ENCODE data around the gene SEM1. TPM values are rescaled to one million over a fixed set of nuclear protein-coding genes. Genes with fewer than 3 reads are reported as not detected.
"Not testable (repeated sequence)": the region's sequence is repeated elsewhere in the genome, so short reads cannot be mapped to it uniquely, and the experiment has no call there.

The SEM1 gene
- 32.6 TPM for total RNA-seq

- DNase-seq (ENCODE audit: low spot score) = peak; percentile 88
These were observed at the start of gene SEM1 for GRCh38 chr7:96709381-96710228. TSS of gene SEM1 (minus strand) at chr7:96709846. CDS start at chr7:96709763, 83 bp downstream.

- not testable (repeated sequence) for DNase-seq (ENCODE audit: low spot score)
These were observed 48.2 kb upstream of the SEM1 start for GRCh38 chr7:96757880-96758279.

GRCh38 chr7:96747418-96747940 is 37.8 kb upstream of the SEM1 start:
- no peak for DNase-seq (ENCODE audit: low spot score)

- DNase-seq (ENCODE audit: low spot score) = no peak
These were observed 30.5 kb upstream of the SEM1 start for GRCh38 chr7:96740130-96740529.

- no peak for DNase-seq (ENCODE audit: low spot score)
These were observed 30.0 kb upstream of the SEM1 start for GRCh38 chr7:96739609-96740008.

- DNase-seq (ENCODE audit: low spot score) = no peak
These were observed 29.5 kb upstream of the SEM1 start for GRCh38 chr7:96739167-96739566.

- no peak for DNase-seq (ENCODE audit: low spot score)
These were observed 29.1 kb upstream of the SEM1 start for GRCh38 chr7:96738705-96739104.

GRCh38 chr7:96737545-96738050 is 28.0 kb upstream of the SEM1 start:
- no peak for DNase-seq (ENCODE audit: low spot score)

GRCh38 chr7:96734343-96734742 is 24.7 kb upstream of the SEM1 start:
- no peak for DNase-seq (ENCODE audit: low spot score)

- no peak for DNase-seq (ENCODE audit: low spot score)
These were observed 20.2 kb upstream of the SEM1 start for GRCh38 chr7:96729820-96730219.

- no peak for DNase-seq (ENCODE audit: low spot score)
These were observed 18.5 kb upstream of the SEM1 start for GRCh38 chr7:96728139-96728538.

- DNase-seq (ENCODE audit: low spot score) = no peak
These were observed 18.0 kb upstream of the SEM1 start for GRCh38 chr7:96727534-96728088.

- DNase-seq (ENCODE audit: low spot score) = no peak
These were observed 14.0 kb upstream of the SEM1 start for GRCh38 chr7:96723622-96724021.

- not testable (repeated sequence) for DNase-seq (ENCODE audit: low spot score)
These were observed 13.3 kb upstream of the SEM1 start for GRCh38 chr7:96722928-96723327.

GRCh38 chr7:96720843-96721242 is 11.2 kb upstream of the SEM1 start:
- DNase-seq (ENCODE audit: low spot score) = no peak

GRCh38 chr7:96719164-96719563 is 9.5 kb upstream of the SEM1 start:
- no peak for DNase-seq (ENCODE audit: low spot score)

- DNase-seq (ENCODE audit: low spot score) = no peak
These were observed 8.7 kb upstream of the SEM1 start for GRCh38 chr7:96718107-96719003.

GRCh38 chr7:96713037-96713436 is 3.4 kb upstream of the SEM1 start:
- DNase-seq (ENCODE audit: low spot score) = no peak

- DNase-seq (ENCODE audit: low spot score) = no peak
These were observed 898 bp upstream of the SEM1 start for GRCh38 chr7:96710544-96710943.

GRCh38 chr7:96708872-96709271 is 774 bp downstream of the SEM1 start:
- no peak for DNase-seq (ENCODE audit: low spot score)

GRCh38 chr7:96707901-96708774 is 1.5 kb downstream of the SEM1 start:
- DNase-seq (ENCODE audit: low spot score) = no peak
